GM18520 (cell line): ENCODE results near the gene ANKRD42.
A peak's percentile ranks its signal among the peaks of the same experiment; 100 is the strongest.
"Not testable (repeated sequence)": the region's sequence is repeated elsewhere in the genome, so short reads cannot be mapped to it uniquely, and the experiment has no call there.

Source experiments
- ATAC-seq: cut with Tn5 transposase; IDR thresholded peaks from one replicate; pipeline ENCODE4 v1.9.1; 2021; ENCODE audit not compliant: unreplicated experiment

ANKRD42 gene

DNA sequence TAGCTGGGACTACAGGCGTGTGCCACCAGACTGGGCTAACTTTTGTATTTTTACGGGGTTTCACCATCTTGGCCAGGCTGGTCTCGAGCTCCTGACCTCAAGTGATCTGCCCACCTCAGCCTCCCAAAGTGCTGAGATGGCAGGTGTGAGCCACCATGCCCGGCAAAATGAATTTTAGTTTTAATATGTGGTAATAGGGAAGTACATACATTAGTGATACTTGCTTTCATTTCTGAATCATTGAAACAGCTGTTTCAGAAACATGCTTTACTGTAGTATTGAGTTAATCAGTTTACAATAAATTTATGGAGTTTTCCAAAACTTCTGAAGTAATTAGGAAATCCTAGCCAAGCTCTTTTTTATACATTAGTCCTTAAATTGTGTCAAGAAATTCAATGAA is 21.0 kb upstream of the ANKRD42 start:
- ATAC-seq = no peak

DNA sequence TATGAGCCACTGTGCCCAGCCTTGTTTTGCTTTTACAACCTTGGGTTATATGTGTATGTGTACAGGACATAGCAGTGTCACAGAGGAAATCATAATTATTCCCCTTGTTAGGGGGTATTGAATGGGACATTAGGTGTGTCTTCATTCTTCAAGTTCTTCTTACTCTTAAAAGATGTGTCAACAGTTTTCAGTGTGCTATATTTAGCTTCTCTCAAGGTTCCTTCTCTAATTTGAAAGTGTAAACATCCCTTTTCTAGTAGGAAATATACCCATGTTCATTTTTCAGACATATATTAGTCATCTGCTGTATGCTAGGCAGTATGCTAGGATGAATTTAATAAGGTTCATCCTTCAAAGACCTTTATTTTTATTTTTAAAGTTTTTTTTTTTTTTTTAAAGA is 19.5 kb upstream of the ANKRD42 start:
- ATAC-seq = peak; percentile 48

DNA sequence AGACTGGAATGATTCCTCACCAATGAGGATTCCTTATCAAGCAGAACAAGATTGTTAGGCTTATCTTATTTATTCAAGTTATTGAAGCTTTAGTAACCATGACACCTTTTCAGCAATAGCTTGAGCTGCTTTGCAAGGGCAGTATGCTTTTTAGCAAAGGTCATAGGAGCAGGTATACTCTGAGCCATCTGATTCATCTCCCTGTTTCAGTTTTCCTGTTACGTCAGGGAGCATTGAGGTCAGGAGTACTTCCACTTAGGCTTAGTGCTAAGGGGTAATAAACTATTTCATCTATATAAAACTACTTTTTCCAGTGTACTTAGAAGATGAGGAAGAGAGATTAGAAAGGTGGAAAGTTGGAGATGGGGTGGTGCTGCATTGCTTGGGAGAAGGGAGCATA is 17.7 kb upstream of the ANKRD42 start:
- no peak for ATAC-seq

- ATAC-seq = no peak
Observed at GRCh38 chr11:83181815-83182214, 11.7 kb upstream of the ANKRD42 start.

DNA sequence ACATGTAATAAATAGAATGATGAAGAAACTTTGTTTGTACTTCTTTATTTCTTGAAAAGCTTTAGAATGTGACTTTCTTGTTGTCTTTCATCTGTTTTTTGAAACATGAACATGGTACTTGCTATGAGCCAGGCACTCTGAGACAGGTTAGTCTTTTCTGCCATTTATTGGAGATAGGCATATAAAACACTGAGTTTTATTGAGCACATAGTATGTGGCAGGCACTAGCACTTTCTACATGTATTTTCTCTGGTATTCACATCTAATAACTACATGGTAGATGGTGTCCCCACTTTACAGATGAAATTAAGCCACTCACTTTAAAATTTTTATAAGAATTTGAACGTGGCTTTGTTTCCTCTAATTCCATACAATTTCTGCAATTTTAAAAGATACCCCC is 7.7 kb upstream of the ANKRD42 start:
- no peak for ATAC-seq

DNA sequence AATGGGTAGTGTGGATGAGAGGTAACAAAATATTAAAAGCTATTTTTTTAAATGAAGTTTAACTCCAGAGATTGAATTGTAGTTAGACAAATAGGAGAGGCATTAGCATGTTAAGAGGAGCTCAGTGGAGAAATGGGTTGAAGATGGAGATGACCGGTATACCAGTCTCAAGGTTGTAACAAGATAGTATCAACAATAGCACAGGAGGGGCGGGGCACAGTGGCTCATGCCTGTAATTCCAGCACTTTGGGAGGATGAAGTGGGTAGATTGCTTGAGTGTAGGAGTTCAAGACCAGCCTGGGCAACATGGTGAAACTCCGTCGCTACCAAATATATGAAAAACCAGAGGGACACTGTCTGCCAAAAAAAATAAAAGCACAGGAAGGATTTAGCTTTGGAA is 6.0 kb upstream of the ANKRD42 start:
- ATAC-seq = no peak

- no peak for ATAC-seq
Observed at GRCh38 chr11:83191491-83191890, 2.0 kb upstream of the ANKRD42 start.

DNA sequence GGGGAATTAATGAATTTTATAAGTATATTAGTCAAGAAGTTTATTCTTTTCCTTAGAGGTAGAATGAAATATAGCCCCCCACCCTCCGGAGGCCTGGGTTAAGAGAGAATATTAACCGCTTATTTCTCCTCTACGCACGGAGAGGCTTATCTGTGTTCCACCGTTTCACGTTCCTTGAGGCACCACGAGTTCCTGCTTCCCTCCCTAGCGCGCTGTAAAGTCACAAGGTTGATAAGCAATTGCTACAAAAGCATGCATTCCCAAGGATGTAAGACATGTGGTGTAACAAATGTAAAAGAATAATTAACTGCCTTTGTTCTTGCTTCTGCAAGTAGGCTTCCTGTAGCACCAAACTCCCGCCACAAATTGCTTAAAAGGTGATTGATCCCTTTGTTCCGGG is 1.5 kb upstream of the ANKRD42 start:
- ATAC-seq = no peak

DNA sequence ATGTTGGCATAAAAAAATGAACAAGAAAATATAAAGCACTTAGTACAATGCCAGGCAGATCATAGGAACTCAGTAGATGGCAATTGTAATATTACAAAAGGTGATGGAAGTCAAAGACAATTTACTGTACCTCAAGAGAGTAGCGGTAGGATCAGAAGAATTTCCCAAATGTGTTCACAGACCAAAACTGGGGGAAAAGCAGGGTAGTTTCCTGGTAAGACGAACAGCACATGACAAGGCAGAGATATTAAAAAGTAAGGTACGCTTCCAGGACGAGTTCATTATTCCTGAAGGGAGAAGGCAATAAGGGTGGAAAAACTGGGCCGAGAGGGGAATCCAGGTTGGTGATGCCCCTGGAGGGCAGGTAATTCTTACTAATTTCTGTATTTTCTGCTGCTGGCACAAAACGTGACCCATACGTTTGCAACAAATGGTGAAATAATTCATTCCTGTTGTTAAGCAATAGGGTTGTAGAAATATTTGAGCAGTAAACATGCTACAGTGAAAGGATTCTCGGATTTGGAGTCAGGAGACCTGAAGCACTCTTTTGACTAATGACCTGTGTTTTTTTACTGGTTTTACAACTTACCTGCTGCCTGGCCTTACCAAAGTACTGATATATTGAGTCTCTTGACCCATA is 786 bp upstream of the ANKRD42 start:
- ATAC-seq = no peak

- ATAC-seq = peak; percentile 25
Observed at GRCh38 chr11:83194281-83195142, 1.0 kb downstream of the ANKRD42 start.

DNA sequence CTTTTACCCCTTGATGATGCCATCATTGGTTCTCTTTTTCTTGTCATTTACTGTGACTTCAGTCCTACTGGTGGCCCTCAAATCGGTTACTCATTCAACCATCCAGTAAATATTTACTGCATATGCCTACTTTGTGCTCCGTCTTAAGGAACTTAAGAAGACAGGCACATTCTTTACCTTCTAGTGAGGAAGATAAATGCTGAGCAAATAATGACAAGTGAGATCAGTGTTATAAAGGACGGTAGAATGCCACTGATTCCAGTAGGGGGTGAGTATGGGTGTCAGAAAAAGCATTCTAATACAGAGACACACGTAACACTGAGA is 1.6 kb downstream of the ANKRD42 start:
- no peak for ATAC-seq

DNA sequence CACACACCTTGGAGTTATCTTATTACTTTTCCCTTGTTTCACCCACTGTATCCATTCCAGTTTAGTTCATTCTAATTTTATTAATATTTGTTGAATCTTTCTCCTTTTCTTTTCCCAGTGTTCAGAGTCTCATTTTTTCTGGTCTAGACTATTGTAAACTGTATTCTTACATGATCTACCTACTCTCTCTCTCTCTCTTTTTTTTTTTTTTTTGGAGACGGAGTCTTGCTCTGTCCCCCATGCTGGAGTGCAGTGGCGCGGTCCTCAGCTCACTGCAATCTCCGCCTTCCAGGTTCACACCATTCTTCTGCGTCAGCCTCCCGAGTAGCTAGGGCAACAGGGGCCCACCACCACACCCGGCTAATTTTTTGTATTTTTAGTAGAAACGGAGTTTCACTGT is 2.1 kb downstream of the ANKRD42 start:
- ATAC-seq = no peak

- ATAC-seq = no peak
Observed at GRCh38 chr11:83200035-83200434, 6.5 kb downstream of the ANKRD42 start.

GRCh38 chr11:83205608-83206185 is 12.2 kb downstream of the ANKRD42 start:
- ATAC-seq = no peak

DNA sequence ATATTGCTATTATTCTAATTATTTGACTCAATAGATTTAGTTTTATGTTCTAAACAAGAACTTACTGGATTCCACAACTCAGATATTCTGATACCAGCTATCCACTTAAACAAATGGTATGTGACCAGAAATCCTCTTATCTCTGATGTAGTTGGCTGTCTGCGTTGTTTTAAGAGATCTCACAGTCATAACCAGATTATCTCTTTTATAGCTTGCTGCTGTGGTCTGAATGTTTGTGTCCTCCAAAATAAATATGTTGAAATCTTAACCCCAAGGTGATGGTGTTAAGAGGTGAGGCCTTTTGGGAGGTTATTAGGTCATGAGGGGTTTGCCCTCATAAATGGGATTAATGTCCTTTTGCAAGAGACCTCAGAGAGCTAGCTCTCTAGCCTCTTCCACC is 12.7 kb downstream of the ANKRD42 start:
- no peak for ATAC-seq

- ATAC-seq = not testable (repeated sequence)
Observed at GRCh38 chr11:83206771-83207382, 13.4 kb downstream of the ANKRD42 start.

- ATAC-seq = no peak
Observed at GRCh38 chr11:83219095-83219494, 25.6 kb downstream of the ANKRD42 start.

DNA sequence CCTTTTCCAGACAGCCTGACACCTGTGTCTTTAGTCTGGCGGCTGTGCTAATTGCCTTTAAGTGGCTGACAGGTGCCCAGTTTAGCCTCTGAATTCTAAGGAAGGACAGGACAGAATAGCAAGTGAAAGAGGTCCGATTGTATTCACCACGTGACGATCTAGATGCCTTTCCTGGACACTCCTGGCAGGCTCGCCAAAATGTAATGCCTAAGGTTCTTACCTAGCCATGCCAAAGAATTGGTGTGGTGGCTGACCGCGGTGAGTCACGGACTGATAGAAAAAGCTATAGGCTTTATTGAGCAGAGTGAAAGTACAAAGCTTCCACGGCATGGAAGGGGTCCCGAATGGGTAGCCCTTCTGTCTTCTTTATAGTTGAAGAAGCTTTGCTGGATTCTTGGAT is 26.7 kb downstream of the ANKRD42 start:
- no peak for ATAC-seq

GRCh38 chr11:83221694-83222093 is 28.2 kb downstream of the ANKRD42 start:
- ATAC-seq = no peak

- ATAC-seq = no peak
Observed at GRCh38 chr11:83222499-83222898, 29.0 kb downstream of the ANKRD42 start.

DNA sequence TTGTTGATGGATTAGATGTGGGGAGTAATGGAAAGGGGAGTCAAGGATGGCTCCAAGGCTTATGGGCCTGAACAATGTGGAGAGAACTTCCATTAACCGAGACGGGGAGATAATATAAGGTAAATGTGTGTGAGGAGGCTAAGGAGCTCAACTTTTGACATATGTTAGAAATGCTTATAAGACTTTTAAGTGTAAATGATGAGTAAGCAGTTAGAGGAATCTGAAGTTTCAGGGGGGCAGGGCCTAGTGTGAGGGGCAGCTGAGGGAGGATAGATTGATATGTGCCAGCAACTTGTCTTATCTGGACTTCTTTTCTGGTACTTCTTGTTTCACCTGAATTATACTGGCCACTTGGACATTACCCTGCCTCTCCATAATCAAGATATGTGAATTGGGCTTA is 29.9 kb downstream of the ANKRD42 start:
- ATAC-seq = no peak

DNA sequence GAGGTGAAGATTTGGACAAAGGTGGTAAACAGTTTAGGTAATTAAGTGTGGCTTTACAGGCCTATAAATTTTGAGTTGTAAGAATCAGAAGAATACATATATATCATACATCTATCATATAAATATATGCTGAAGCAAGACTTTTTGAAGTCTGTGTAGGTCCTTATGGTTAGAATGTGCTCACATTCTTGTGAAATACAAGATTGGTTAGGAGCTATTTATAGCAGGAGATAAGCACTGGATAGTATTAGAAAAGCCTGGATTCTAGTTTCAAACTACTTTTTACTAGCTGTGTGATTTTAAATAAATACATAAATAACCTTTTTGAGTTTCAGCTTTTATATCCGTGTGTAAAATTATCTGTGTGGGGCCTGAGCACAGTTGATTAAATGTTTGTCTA is 42.3 kb downstream of the ANKRD42 start:
- no peak for ATAC-seq
